HL-60/S4 treated with phorbol 12-myristate 13-acetate at 8.2 ng/mL for 4 days and 3 days (cell line): ENCODE data around the gene MEF2C.

Source experiments
- in situ Hi-C: fragments of 300-500 bp; cut with MboI; formaldehyde crosslinking; loops from 2 replicates; pipeline ENCODE4 v1.15.0; 2022; ENCODE audit warnings: low sequenced_read_pairs

Gene MEF2C

GRCh38 chr5:88888848-88889188 is 5.8 kb upstream of the MEF2C start:
- in situ Hi-C loops, result no loop called here

GRCh38 chr5:88888291-88888690 is 5.3 kb upstream of the MEF2C start:
- in situ Hi-C loops, result no loop called here

GRCh38 chr5:88887342-88887741 is 4.4 kb upstream of the MEF2C start:
- in situ Hi-C loops, result no loop called here

- in situ Hi-C loops, result no loop called here
Measured at GRCh38 chr5:88886746-88887341, 3.9 kb upstream of the MEF2C start.

- in situ Hi-C loops, result no loop called here
Measured at GRCh38 chr5:88886252-88886651, 3.3 kb upstream of the MEF2C start.

GRCh38 chr5:88885002-88885401 is 2.0 kb upstream of the MEF2C start:
- in situ Hi-C loops, result no loop called here

GRCh38 chr5:88884608-88884877 is 1.6 kb upstream of the MEF2C start:
- in situ Hi-C loops, result no loop called here

GRCh38 chr5:88883836-88884607 is 1.0 kb upstream of the MEF2C start:
- in situ Hi-C loops, result no loop called here

- in situ Hi-C loops, result no loop called here
Measured at GRCh38 chr5:88882276-88883038, 527 bp downstream of the MEF2C start.

- in situ Hi-C loops, result no loop called here
Measured at GRCh38 chr5:88881571-88881971, 1.4 kb downstream of the MEF2C start.

- in situ Hi-C loops, result no loop called here
Measured at GRCh38 chr5:88880201-88880600, 2.8 kb downstream of the MEF2C start.

- in situ Hi-C loops, result no loop called here
Measured at GRCh38 chr5:88879724-88880123, 3.3 kb downstream of the MEF2C start.

GRCh38 chr5:88878976-88879375 is 4.0 kb downstream of the MEF2C start:
- in situ Hi-C loops, result no loop called here

- in situ Hi-C loops, result no loop called here
Measured at GRCh38 chr5:88877826-88878225, 5.2 kb downstream of the MEF2C start.

- in situ Hi-C loops, result no loop called here
Measured at GRCh38 chr5:88876714-88877113, 6.3 kb downstream of the MEF2C start.

- in situ Hi-C loops, result no loop called here
Measured at GRCh38 chr5:88875341-88876234, 7.4 kb downstream of the MEF2C start.

GRCh38 chr5:88873447-88873846 is 9.5 kb downstream of the MEF2C start:
- in situ Hi-C loops, result no loop called here

- in situ Hi-C loops, result no loop called here
Measured at GRCh38 chr5:88872971-88873370, 10.0 kb downstream of the MEF2C start.

GRCh38 chr5:88870285-88870684 is 12.7 kb downstream of the MEF2C start:
- in situ Hi-C loops, result no loop called here

- in situ Hi-C loops, result no loop called here
Measured at GRCh38 chr5:88868468-88869068, 14.4 kb downstream of the MEF2C start.

- in situ Hi-C loops, result no loop called here
Measured at GRCh38 chr5:88867638-88868037, 15.3 kb downstream of the MEF2C start.
